IMR-90 (cell line): Measurements from ENCODE around the gene LMBR1L. TPM values are rescaled to one million over a fixed set of nuclear protein-coding genes. Genes with fewer than 3 reads are reported as not detected.

Source experiments
- ATAC-seq: fragments of 200-7000 bp; cut with Tn5 transposase; 2 replicates; pipeline ENCODE4 v1.9.1; 2020; ENCODE audit warnings: low read depth, mild to moderate bottlenecking, moderate library complexity
- BruUV-seq: library from RNA; stranded (reverse); fragments of 400-500 nt; replicated peaks from 2 replicates; lab custom pipeline; 2021; lab: Mats Ljungman, UMichigan
- CTCF ChIA-PET: fragments of 300-600 bp; formaldehyde crosslinking; extraction: SDS; loops from one replicate; lab custom pipeline; 2021; ENCODE audit warnings: antibody characterized with exemption; lab: Yijun Ruan, JAX
- POLR2A ChIA-PET: fragments of 300-600 bp; sonication (Branson Sonifier 250); formaldehyde crosslinking; loops from one replicate; lab custom pipeline; 2022; ENCODE audit warnings: antibody characterized with exemption; ENCODE audit not compliant: unreplicated experiment; lab: Charles Lee
- DNase-seq: peaks from one replicate; pipeline ENCODE4 v3.0.0; 2013
- H2AFZ ChIP-seq: replicated peaks from 2 replicates; pipeline ENCODE3; 2013; ENCODE audit warnings: low read length, mild to moderate bottlenecking; ENCODE audit not compliant: poor library complexity
- H2AK5ac ChIP-seq: 2 replicates; pipeline ENCODE4 v1.6.1; 2013; ENCODE audit warnings: low read depth, low read length, inconsistent platforms
- H2AK9ac ChIP-seq: replicated peaks from 2 replicates; pipeline ENCODE3; 2013; ENCODE audit warnings: mild to moderate bottlenecking, low read depth, low read length, moderate library complexity; ENCODE audit not compliant: poor library complexity
- H2BK120ac ChIP-seq: 2 replicates; pipeline ENCODE4 v1.6.1; 2013; ENCODE audit warnings: low read depth, low read length, inconsistent platforms
- H2BK15ac ChIP-seq: 3 replicates; pipeline ENCODE4 v1.6.1; 2013; ENCODE audit warnings: low read depth, low read length, inconsistent platforms
- H2BK20ac ChIP-seq: 2 replicates; pipeline ENCODE4 v1.6.1; 2013; ENCODE audit warnings: low read depth, mild to moderate bottlenecking, inconsistent platforms, low read length, moderate library complexity
- H2BK5ac ChIP-seq: 2 replicates; pipeline ENCODE4 v1.6.1; 2013; ENCODE audit warnings: mild to moderate bottlenecking, low read depth, low read length, inconsistent platforms; ENCODE audit not compliant: poor library complexity, severe bottlenecking
- H3K14ac ChIP-seq: replicated peaks from 2 replicates; pipeline ENCODE4 v1.6.1; 2013; ENCODE audit warnings: low read depth, low read length, inconsistent platforms
- H3K18ac ChIP-seq: 2 replicates; pipeline ENCODE4 v1.6.1; 2013; ENCODE audit warnings: low read depth, low read length, control low read depth
- H3K23ac ChIP-seq: 2 replicates; pipeline ENCODE4 v1.6.1; 2013; ENCODE audit warnings: low read depth, low read length, inconsistent platforms
- H3K27ac ChIP-seq: 2 replicates; pipeline ENCODE4 v1.5.1; 2013; ENCODE audit warnings: mild to moderate bottlenecking, control low read depth, low read length; ENCODE audit not compliant: insufficient read depth
- H3K27me3 ChIP-seq: 2 replicates; pipeline ENCODE4 v1.6.1; 2013; ENCODE audit warnings: low read length; ENCODE audit not compliant: control insufficient read depth, insufficient read depth
- H3K36me3 ChIP-seq: 2 replicates; pipeline ENCODE4 v1.6.1; 2013; ENCODE audit warnings: low read length, mixed read lengths; ENCODE audit not compliant: control insufficient read depth, insufficient read depth
- H3K4ac ChIP-seq: 2 replicates; pipeline ENCODE4 v1.6.1; 2013; ENCODE audit warnings: low read depth, low read length, inconsistent platforms
- H3K4me1 ChIP-seq: 2 replicates; pipeline ENCODE4 v1.6.1; 2013; ENCODE audit warnings: low read length, mixed read lengths; ENCODE audit not compliant: control insufficient read depth, insufficient read depth
- H3K4me2 ChIP-seq: 2 replicates; pipeline ENCODE4 v1.6.1; 2013; ENCODE audit warnings: low read depth, mild to moderate bottlenecking, control low read depth, low read length, moderate library complexity
- H3K4me3 ChIP-seq: 2 replicates; pipeline ENCODE4 v1.5.1; 2013; ENCODE audit warnings: low read depth, mild to moderate bottlenecking, control low read depth, low read length, moderate library complexity; ENCODE audit not compliant: insufficient read depth
- H3K56ac ChIP-seq: 2 replicates; pipeline ENCODE4 v1.6.1; 2013; ENCODE audit warnings: low read length, inconsistent platforms; ENCODE audit not compliant: insufficient read depth; ENCODE audit errors: extremely low read depth
- H3K79me1 ChIP-seq, 2 experiments: 2 replicates each; pipeline ENCODE4 v1.6.1; 2013; ENCODE audit warnings: low read length in 2 of 2, inconsistent platforms in 1 of 2, low read depth in 1 of 2
- H3K9ac ChIP-seq: 2 replicates; pipeline ENCODE4 v1.6.1; 2013; ENCODE audit warnings: low read depth, low read length, control low read depth
- H3K9me1 ChIP-seq: 2 replicates; pipeline ENCODE4 v1.6.1; 2013; ENCODE audit warnings: low read length, inconsistent platforms; ENCODE audit not compliant: insufficient read depth
- H3K9me3 ChIP-seq: 2 replicates; pipeline ENCODE4 v1.6.1; 2013; ENCODE audit warnings: low read length; ENCODE audit not compliant: control insufficient read depth, insufficient read depth
- H4K20me1 ChIP-seq: 2 replicates; pipeline ENCODE4 v1.6.1; 2013; ENCODE audit warnings: low read length, inconsistent platforms; ENCODE audit not compliant: insufficient read depth
- H4K5ac ChIP-seq: 2 replicates; pipeline ENCODE4 v1.6.1; 2013; ENCODE audit warnings: mild to moderate bottlenecking, low read depth, low read length, control low read depth
- H4K8ac ChIP-seq, 2 experiments: 2 replicates each; pipeline ENCODE4 v1.6.1; 2013; ENCODE audit warnings: low read depth in 2 of 2, low read length in 2 of 2, control low read depth in 1 of 2, inconsistent platforms in 1 of 2
- H4K91ac ChIP-seq: 2 replicates; pipeline ENCODE4 v1.6.1; 2013; ENCODE audit warnings: low read depth, low read length, inconsistent platforms; ENCODE audit not compliant: insufficient read depth
- CHD1 ChIP-seq: IDR thresholded peaks from 2 replicates; pipeline ENCODE4 v1.6.1; 2012; ENCODE audit warnings: low read depth, low read length, improper control_type of control experiment
- MAFK ChIP-seq: IDR thresholded peaks from 2 replicates; pipeline ENCODE4 v1.6.1; 2012; ENCODE audit warnings: low read depth, low read length, improper control_type of control experiment
- MAZ ChIP-seq: IDR thresholded peaks from 2 replicates; pipeline ENCODE4 v1.6.1; 2012; ENCODE audit warnings: low read depth, mild to moderate bottlenecking, low read length, improper control_type of control experiment, moderate library complexity, borderline replicate concordance
- POLR2A ChIP-seq: IDR thresholded peaks from 2 replicates; pipeline ENCODE4 v1.6.1; 2012; ENCODE audit warnings: mild to moderate bottlenecking, low read depth, low read length
- RAD21 ChIP-seq: IDR thresholded peaks from 2 replicates; pipeline ENCODE4 v1.6.1; 2012; ENCODE audit warnings: low read length, improper control_type of control experiment
- WGBS, 2 experiments: methylation state at CpG; one replicate each; pipeline versions ENCODE4 v1.1.5 to v1.1.7; 2013; ENCODE audit warnings: missing lambda C conversion rate in 2 of 2; ENCODE audit not compliant: insufficient read length in 1 of 2; ENCODE audit errors: extremely low coverage in 2 of 2; 5-methylcytosine and 5-hydroxymethylcytosine counted together
- dilution Hi-C: fragments of 300-500 bp; cut with HindIII; formaldehyde crosslinking; loops from one replicate; pipeline ENCODE4 v1.14.3; 2018; ENCODE audit warnings: low sequenced_read_pairs; ENCODE audit not compliant: unreplicated experiment
- in situ Hi-C: fragments of 300-500 bp; cut with MboI; formaldehyde crosslinking; loops from 3 replicates; pipeline ENCODE4 v1.14.3; 2019; ENCODE audit warnings: low sequenced_read_pairs, inconsistent platforms, mixed read lengths
- intact Hi-C: fragments of 100-400 bp; cut with micrococcal nuclease; formaldehyde crosslinking; loops from 2 replicates; pipeline ENCODE4 v1.10.0; 2022
- polyA plus RNA-seq, 3 experiments: library from polyadenylated mRNA; depleted of rRNA; stranded (reverse); fragments of >200 nt; gene quantifications; 2 replicates each; pipeline ENCODE4 v1.2.3, GENCODE V29; 2012; ENCODE audit warnings: low replicate concordance in 1 of 3
- total RNA-seq: library from RNA; depleted of rRNA; stranded (reverse); fragments of >200 nt; gene quantifications from 2 replicates; pipeline ENCODE4 v1.2.3, GENCODE V29; 2012
- TF ChIP-seq, protein P1 (sequence below): fragments of 150-350 bp; IDR thresholded peaks from 2 replicates; pipeline ENCODE4 v1.6.1; 2016; ENCODE audit warnings: low read depth, mild to moderate bottlenecking, low read length, moderate library complexity, borderline replicate concordance

LMBR1L gene
- total and polyA plus RNA-seq, 2 of the 4 experiments (the other 2 are of a cell fraction): 33.0 to 44.6 TPM

DNA sequence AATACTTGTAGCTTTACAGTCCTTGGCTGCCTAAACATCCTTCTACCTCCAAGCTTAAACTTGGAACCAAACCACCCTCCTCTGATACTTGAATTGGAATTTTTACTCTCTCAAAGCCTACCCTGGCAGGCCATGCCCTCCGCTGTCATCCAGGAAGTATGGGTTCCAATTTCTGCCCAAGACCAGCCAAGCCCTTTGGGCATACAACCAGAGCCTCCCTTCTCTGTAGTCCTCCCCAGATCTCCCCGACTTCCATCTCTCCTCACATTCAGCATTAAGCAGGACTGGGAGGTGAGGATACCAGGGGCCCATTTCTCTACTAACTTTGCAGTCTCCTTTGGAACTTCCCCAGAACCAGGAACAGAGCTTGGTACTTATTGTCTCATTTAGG is 15.7 kb downstream of the LMBR1L start:
- H3K56ac ChIP-seq: no peak overlapping the region
- no peaks in the 10 kb centered on the region for H3K79me1 ChIP-seq
- no peak overlapping the region for H2AK9ac ChIP-seq
- CTCF ChIA-PET: interaction anchor here (1.0 kb wide), 2 partner anchors 14 to 16 kb away, joined by 3 read pairs; partner anchors contain the start of gene LMBR1L
- ATAC-seq (no peak), DNase-seq (no peak)
- H3K9me3 ChIP-seq: no peaks in the 10 kb centered on the region
- H4K8ac ChIP-seq: no peak overlapping the region
- no CpG with 5 or more reads among the region's 2 CpGs for WGBS, 2 experiments
- no peak overlapping the region for H3K14ac ChIP-seq
- in situ Hi-C loops (no loop called here), intact Hi-C loops (no loop called here), dilution Hi-C loops (no loop called here)
- no peak overlapping the region; the same call in 1 of the 2 replicates for H3K23ac ChIP-seq
- H2AFZ ChIP-seq: no peak overlapping the region
- BruUV-seq: no TSS peak
- H3K4ac ChIP-seq: no peak overlapping the region
- H3K27ac ChIP-seq: no peak overlapping the region
- H3K18ac ChIP-seq: no peak overlapping the region
- H3K36me3 ChIP-seq: peaks cover 22% of the 10 kb centered on the region
- no peak overlapping the region for H2BK120ac ChIP-seq
- no peak overlapping the region for H3K9ac ChIP-seq
- TF ChIP-seq CHD1 (no peak), RAD21 (no peak), MAFK (no peak), MAZ (no peak), POLR2A (no peak)
- TF ChIP-seq, protein P1, sequence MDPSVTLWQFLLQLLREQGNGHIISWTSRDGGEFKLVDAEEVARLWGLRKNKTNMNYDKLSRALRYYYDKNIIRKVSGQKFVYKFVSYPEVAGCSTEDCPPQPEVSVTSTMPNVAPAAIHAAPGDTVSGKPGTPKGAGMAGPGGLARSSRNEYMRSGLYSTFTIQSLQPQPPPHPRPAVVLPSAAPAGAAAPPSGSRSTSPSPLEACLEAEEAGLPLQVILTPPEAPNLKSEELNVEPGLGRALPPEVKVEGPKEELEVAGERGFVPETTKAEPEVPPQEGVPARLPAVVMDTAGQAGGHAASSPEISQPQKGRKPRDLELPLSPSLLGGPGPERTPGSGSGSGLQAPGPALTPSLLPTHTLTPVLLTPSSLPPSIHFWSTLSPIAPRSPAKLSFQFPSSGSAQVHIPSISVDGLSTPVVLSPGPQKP: no peak
- no peak overlapping the region for H2AK5ac ChIP-seq
- H3K4me3 ChIP-seq: no peak overlapping the region
- peaks cover 6% of the 10 kb centered on the region; the same call in 1 of the 2 replicates for H4K20me1 ChIP-seq
- no peak overlapping the region for H2BK15ac ChIP-seq
- no peak overlapping the region for H2BK20ac ChIP-seq
- H2BK5ac ChIP-seq: no peak overlapping the region
- H3K4me1 ChIP-seq: peaks cover 7% of the 10 kb centered on the region; the same call in 1 of the 2 replicates
- POLR2A ChIA-PET: no interaction called here
- no peak overlapping the region for H3K4me2 ChIP-seq
- no peaks in the 10 kb centered on the region for H3K9me1 ChIP-seq
- no peak overlapping the region for H4K91ac ChIP-seq
- H3K27me3 ChIP-seq: peaks cover 19% of the 10 kb centered on the region; the same call in 1 of the 2 replicates
- H4K5ac ChIP-seq: no peak overlapping the region
